ENCODE data around the gene ACBD7.

DNA sequence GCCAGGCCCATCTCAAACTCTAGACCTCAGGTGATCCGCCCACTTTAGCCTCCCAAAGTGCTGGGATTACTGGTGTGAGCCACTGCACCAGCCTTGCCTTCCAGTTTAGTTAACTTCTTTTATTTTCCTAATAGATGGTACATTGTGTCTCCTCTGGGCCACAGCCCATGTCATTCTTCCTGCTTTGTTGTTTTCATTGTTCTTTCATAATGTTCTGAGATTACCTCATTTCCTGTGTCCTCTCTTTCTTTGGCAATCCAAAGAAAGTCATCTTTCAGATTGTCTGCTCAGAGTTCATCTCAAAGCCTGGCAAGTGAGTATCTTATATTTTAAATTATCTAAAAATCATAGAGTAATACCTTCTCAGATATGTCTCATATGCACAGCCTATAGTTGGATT, 44.9 kb downstream of the ACBD7 start, which contains the start of gene OLAH:
- no peak for TF ChIP-seq EZH2 (IDR thresholded peaks at IDR 0.05; ENCODE audit: borderline replicate concordance, insufficient read depth, low read depth, low read length, poor library complexity, severe bottlenecking)
- TF ChIP-seq, protein P1, sequence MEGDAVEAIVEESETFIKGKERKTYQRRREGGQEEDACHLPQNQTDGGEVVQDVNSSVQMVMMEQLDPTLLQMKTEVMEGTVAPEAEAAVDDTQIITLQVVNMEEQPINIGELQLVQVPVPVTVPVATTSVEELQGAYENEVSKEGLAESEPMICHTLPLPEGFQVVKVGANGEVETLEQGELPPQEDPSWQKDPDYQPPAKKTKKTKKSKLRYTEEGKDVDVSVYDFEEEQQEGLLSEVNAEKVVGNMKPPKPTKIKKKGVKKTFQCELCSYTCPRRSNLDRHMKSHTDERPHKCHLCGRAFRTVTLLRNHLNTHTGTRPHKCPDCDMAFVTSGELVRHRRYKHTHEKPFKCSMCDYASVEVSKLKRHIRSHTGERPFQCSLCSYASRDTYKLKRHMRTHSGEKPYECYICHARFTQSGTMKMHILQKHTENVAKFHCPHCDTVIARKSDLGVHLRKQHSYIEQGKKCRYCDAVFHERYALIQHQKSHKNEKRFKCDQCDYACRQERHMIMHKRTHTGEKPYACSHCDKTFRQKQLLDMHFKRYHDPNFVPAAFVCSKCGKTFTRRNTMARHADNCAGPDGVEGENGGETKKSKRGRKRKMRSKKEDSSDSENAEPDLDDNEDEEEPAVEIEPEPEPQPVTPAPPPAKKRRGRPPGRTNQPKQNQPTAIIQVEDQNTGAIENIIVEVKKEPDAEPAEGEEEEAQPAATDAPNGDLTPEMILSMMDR (IDR thresholded peaks at IDR 0.05) = no peak
